Medulla oblongata (tissue), 1 donor: ENCODE data around the gene SPINK4.

Experiments
- DNase-seq: peaks from one replicate; pipeline ENCODE4 v3.0.0-alpha.2; 2015; ENCODE audit errors: extremely low spot score

SPINK4 gene, protein sequence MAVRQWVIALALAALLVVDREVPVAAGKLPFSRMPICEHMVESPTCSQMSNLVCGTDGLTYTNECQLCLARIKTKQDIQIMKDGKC

DNA sequence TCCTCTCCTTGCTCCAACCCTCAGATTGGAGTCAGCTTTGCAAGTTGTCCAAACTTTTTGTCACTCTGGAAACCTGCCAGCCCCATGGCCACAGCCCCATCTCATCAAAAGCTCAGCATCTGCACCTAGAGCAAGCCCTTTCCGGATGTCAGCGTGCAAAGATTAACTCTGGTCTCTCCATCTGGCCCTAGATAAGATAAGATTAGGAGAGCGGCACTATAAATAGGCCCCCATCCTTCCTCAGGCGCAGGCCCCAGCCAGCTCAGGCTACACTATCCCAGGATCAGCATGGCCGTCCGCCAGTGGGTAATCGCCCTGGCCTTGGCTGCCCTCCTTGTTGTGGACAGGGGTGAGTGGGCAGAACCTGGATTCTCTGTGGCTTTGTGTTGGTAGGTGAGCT lies at the start of gene SPINK4:
TSS of gene SPINK4 (plus strand) at position 247 of the 400 bp plus-strand sequence. CDS start at position 289, 42 bp downstream.
- no peak for DNase-seq

DNA sequence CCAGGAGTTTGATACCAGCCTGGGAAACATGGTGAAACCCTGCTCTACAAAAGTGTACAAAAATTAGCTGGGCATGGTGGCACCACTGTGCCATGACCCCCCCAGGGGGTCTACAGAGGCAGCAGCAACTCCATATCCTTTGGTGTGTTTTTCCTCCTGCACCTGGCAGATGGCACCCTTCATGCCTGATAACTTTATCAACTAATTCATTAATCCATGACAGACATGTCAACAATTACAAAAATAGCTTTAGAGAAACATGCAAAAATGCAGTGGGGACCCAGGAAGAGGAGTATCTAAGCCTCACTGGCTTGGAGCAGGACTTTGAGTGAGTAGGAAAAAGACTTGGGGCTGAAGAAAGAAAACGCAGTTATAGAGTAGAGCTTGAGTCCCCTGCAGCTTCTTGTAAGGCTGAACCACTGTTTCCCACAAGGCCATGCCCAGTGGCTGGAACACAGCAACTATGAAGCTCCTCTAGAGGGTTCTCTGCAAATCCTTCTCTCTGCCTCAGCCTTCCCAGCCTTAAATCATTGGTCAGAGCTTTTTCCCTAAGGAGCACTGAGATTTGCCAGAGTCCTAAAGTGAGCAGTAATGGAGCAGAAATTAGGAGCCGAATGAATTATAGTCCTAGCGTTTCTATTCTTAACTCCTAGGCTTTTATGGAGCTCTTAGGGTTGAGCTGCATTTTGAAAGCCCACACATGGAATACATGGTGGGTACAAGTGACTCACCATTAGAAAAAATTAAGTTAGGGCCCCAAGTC lies 47.3 kb upstream of the SPINK4 start:
- DNase-seq = no peak

DNA sequence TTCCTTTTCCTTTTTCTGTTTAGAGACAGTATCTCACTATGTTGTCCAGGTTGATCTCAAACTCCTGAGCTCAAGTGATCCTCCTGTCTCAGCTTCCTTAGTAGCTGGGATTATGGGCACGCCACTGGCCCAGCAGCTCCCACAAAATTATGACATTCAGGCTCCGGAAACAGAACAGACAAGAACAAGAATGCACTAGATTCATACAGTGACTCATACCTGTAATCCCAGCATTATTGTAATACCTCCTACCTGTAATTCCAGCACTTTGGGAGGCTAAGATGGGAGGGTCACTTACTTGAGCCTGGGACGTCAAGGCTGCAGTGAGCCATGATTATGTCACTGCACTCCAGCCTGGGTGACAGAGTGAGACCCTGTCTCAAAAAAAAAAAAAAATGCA lies 46.1 kb upstream of the SPINK4 start:
- DNase-seq = no peak

DNA sequence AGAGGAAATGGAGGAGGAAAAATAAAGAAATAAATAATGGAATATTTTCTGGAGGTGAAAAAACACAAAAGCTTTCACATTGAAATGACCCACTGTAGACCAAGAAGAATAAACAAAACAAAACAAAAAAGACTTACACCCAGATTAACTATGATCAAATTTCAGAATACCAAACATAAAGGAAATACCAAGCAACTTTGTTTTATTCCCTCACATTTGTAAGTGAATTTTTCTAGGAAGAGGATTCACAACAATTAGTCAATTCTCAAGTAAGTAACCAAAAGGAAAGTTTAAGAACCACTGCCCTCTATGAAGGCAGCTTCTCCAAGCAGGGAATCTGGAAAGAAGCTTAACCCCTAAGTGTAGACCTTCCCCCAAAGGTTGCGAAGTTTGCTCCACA lies 43.2 kb upstream of the SPINK4 start:
- no peak for DNase-seq

DNA sequence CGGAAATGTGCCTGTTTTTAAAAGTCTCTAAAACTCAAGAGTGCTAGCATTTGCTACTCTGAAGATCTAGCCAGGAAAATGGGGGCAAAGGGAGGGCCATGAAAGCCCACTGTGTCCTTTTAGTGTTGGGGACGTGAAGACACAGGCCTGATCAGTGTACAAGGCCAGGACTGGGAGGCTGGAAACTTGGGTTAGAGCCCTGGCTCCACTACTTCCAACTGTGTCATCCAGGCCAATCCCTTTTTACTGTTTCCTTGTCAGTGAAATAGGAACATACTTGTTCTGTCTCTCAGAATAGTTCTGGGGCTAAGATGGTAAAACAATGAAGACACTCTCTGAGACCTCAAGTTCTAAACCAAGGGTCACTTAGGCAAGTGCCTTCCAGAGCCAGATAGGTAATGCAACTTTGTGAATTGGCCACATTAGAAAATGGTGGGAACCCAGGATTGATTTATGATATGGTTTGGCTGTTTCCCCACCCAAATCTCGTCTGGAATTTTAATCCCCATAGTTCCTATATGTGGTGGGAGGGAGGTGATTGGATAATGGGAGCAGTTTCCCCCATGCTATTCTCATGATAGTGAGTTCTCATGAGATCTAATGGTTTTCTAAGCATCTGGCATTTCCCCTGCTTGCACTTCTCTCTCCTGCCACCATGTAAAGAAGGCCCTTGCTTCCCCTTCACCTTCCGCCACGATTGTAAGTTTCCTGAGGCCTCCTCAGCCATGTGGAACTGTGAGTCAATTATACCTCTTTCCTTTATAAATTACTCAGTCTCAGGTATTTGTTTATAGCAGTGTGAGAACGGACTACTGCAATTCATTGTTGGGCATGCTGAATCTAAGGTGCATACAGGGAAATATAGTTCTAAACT lies 42.5 kb upstream of the SPINK4 start:
- peak; percentile 27 for DNase-seq

DNA sequence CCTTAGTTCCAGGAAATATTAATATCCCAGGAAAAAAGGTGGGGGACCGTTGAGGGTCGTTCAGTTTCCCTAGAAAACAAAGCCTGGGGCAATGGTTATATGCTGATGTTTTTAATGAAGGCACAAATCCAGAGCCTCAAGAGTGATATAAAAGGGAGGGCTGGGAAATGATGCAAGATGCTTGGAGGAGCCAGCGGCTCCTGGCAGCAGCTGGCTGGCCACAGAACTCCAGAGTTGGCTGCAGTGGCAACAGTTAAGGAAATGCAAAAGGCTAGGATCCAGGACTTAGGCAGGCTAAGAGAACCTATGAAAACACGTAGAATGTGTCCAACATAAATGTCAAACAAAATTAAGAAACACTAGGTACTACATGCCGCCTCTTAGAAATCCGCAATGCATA lies 41.8 kb upstream of the SPINK4 start:
- peak; percentile 56 for DNase-seq

DNA sequence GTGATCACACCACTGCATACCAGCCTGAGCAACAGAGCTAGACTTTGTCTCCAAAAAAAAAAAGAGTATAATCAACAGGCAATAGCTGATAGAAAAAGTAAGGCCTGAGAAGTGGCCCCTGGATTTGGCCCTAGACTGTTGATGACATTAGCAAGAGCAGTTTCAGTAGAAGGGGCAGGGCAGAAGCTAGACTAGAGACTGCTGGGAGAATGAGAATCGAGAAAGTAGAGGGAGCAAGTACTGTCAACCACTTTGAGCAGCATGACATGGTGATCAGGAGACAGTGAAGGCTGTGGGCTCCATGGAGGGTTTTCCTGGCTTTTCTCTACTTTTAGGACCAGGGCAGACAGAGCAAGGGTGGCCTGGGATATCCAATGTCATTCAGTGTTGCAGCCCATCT lies 37.9 kb upstream of the SPINK4 start:
- DNase-seq = no peak

DNA sequence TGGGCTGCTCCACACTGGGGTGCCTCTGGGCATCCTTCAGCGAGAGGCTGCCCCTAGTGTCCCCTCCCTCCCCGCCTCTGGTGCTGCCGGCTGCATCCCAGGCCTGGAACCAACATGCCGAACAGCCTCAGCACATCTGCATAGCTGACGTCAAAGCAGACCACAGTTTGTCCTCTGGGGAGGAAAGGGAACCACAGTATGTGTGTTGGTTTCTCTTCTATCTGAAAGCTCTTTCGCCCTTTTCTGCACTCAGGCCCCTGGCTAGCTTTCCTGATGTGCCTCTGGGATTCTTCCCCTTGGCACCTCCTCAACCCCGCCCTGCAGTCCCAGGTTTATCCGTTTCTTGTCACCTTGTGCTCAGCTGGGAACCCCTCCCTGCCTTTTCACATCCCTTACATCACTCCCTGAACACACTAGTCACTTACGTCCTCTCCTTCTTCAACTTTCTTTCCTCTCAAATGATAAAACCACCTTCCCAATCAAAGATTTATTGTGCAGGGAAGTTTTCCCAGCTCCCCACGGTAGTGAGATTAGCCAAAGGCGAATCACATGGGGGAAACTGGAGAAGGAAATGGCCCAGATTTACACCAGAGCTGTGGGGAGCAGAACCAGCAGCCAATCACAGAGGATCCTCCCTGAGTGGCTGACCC lies 37.3 kb upstream of the SPINK4 start:
- DNase-seq = peak; percentile 33

DNA sequence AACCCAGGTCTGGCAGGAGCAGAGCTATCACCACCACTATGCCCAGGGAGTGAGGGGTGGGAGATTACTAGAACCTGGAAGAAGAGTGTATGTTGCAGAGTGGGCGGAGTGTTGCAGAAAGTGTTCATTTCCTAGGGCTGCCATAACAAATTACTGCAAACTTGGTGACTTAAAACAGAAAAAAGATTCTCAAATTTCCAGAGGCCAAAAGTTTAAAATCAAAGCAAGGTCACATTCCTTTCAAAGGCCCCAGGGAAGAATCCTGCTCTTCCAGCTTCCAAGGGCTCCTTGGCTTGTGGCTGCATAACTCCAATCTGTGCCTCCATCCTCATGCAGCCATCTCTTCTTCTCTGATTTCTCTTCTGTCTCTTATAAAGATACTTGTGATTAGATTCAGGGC lies 30.6 kb upstream of the SPINK4 start:
- no peak for DNase-seq

DNA sequence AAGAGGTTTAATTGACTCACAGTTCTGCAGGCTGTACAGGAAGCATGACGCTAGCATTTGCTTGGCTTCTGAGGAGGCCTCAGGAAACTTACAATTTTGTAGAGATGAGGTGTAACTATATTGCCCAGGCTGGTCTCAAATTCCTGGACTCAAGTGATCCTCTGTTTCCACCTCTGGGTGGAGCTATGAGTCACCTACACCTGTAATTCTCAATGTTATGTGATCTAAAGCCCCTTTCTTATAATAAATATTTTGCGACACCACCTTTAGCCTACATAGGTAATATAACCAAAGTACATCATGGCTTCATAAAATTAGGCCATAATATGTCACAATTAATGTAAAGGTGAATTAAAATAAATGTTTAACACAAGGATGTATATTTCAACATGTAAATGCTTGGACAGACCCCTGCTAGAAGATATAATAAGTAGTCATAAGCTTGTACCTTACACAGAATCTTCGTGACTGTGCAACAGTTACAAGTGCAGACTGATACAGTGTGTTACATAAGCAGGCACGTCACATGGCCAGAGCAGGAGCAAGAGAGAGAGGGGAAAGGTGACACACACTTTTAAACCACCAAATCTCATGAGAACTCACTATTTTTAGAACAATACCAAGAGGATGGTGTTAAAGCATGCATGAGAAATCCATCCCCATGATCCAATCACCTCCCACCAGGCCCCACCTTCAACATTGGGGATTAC lies 29.8 kb upstream of the SPINK4 start:
- DNase-seq = no peak

DNA sequence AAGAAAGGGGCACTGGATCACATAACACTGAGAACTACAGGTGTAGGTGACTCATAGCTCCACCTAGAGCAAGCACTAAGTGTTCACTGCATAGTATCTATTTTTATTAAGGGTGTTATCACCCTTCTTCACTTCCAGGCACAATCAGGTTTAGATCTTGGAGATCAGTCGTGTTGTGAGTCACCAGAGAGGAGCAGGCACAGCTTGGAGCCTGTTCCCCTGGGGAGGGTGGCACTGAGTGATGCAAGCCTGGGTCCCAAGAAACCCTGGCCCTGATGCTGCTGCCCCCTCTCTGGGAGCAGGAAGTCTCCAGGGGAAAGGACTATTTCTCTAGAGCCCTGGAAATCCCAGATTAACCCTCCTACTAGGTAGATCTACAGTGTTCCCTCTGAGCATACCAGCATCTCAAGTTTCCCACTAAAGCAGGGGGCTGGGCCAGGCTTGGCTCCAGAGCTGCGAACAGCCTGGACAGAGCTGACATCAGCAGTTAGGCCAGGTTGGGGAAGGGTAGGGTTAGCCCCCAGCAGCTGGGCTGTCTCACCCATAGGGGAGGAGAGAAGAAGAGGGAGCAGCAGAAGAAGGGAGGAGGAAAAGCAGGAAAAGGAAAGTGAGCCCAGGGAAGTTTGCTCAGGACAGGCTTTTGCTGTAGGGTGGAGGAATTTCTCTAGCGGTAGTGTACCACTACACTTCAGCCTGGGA lies 28.1 kb upstream of the SPINK4 start:
- DNase-seq = no peak

DNA sequence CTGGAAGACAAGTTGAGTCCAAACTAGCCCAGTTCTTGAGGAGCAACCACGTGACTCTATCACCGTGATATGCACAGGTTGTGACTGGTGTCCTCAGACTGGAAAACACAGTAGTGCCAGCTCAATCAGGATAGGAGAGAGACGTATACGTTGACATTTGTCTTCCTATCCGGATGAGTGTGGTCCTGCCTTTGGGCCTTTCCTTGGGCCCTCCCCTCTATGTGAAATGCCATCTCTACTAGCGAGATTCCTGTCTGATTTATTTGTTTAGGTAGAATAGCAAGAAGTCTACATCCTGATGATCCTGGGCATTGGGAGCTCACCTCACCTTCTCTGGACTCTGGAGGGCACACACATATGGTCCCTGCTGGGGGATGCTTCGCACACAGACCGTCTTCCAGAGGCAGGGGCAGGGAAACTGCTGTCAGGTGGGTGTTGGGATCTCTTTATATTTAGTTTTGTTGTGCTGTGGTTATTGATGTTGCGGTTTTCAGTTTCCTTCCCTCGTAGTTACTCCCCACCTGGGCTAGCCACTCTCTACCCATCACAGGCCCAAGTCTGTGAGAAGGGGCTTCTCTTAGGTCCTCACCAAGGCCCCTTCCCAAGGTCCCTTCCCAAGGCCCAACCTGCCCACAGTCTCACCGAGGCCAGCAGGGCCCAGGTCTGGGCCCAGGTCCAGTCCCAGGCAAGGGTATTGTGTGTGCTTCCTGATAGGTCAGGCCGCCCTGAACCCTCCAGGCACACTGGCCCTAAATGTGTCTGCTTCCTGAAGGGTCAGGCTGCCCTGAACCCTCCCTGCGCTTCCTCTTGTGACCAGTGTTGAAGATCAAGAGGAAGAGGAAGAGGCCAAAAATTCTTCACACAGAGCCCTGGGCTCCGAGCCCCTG lies 19.0 kb upstream of the SPINK4 start:
- no peak for DNase-seq

DNA sequence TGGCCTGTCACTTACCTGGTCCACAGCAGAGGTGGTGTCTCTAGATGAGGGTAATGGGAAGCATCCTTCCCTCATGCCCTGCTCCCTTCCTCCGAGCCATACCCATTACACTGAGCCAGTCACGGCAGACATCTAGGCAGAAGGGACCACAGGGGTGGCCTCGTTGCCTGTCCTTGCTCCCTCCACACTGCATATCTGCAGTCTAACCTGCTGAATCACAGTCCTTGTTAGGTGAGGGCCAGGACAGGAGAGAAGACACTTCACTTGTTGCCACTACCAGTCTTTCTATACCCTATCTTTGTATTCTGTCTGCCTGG lies 18.4 kb upstream of the SPINK4 start:
- no peak for DNase-seq

DNA sequence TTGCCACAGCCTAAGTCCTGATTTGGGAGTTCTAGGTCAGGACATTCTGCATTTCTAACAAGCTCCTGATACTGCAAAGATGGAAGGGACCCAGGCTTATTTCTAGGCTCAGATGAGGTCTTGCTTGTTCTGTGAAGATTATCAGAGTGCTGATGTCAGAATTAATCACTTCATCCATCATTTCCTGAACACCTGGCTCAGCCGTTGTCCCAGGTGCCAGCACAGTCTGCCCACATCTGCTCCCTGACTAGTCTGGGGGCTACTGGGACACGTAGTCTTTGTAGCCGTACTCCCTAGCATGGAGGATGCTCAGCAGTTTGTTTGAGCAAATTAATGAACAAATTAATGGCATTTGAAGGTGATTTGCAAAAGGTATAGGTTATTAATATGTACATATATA lies 17.9 kb upstream of the SPINK4 start:
- no peak for DNase-seq

DNA sequence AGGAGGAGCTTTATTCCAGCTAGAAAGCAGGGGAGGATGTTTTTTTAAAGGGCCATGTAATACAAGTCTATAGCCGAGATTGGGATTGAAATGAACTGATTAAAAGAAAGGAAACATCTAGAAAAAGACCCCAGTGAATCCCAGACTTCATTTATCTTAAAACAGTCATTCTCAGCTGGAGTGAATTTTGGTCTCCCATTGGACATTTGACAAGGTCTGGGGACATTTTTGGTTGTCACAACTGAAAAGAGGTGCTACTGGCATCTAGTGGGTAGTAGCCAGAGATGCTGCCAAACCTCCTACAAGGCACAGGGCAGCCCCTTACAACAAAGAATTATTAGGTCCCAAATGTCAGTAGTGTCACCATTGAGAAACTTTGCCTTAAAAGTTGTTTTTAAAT lies 16.3 kb upstream of the SPINK4 start:
- no peak for DNase-seq

DNA sequence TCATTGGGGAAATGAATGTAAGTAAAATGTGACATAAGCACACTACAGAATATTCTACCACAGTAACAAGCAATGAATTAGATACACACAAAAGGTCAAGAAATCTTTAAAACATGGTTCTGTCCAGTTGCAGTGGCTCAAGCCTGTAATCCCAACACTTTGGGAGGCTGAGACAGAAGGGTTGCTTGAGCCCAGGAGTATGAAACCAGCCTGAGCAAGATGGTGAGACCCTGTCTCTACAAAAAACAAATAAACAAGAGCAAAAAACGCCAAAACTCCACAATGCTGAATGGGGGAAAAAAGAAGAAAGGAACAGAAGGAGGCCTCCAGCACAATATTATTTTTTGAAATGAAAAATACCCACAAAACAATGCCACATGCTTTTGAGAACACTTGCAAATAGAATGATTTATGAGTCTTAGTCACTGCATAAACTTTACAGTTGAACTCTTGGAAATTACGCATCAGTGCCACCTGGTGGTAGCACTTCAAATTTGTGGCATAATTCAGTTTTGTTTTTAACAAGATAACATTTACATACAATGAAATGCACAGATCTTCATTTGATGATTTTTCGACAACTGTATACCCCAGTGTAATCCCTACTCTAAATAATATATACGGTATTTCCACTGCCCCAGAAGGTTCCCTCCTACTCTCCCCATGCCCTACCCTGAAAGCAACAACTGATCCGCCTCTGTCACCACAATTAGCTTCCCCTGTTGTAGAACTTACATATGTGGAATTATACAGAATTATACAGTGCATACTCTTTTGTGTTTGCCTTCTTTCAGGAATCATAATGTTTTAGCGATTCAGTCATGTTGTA lies 14.4 kb upstream of the SPINK4 start:
- peak; percentile 83 for DNase-seq

DNA sequence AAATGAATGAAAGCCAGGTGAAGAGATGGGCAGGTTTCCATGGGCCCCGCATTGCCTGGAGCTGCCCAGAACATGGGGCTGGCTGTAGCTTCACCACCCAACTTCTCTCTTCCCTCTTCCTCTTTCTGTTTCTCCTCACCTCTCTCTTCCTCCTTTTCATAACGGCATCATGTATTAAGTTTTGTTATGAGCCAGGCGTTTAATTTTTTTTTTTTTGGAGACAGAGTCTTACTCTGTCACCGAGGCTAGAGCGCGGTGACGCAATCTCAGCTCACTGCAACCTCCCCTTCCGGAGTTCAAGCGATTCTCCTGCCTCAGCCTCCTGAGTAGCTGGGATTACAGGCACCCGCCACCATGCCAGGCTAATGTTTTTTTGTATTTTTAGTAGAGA lies 13.0 kb upstream of the SPINK4 start:
- peak; percentile 41 for DNase-seq

DNA sequence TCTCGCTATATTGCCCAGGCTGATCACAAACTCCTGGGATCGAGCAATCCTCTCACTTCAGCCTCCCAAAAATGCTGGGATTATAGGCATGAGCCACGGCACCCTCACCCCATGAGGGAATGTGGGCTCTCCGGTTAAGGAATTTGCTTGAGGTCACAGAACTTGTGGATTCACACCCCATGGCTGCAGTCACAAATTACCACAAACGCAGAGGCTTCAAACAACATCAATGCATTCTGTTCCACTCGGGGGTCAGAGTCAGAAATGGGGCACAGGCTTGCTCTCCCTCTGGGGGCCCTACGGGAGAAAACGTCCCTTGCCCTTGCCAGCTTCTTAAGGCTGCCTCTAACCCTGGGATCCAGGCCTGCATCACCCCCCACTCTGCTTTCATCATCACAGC lies 12.2 kb upstream of the SPINK4 start:
- DNase-seq = no peak

DNA sequence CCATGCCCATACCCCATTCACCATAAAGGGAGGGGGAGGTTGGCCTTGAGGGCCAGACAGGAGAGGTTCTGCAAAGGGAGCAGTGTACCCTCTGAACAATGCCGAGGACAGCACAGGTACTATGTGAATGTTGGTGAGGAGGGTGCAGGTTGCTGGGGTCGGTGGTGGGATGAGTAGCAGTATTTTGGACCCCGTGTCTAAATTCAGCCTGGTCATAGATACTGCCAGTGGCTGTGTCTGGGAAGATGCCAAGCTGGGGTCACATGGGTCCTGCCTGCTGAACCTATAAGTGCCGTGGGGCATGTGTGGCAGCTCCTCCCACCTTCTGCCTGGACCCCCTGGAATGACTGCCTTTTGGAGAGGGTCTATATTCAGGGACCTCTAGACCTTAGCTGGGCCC lies 11.4 kb upstream of the SPINK4 start:
- DNase-seq = no peak
